ENCODE results near the gene GFAP.

DNA sequence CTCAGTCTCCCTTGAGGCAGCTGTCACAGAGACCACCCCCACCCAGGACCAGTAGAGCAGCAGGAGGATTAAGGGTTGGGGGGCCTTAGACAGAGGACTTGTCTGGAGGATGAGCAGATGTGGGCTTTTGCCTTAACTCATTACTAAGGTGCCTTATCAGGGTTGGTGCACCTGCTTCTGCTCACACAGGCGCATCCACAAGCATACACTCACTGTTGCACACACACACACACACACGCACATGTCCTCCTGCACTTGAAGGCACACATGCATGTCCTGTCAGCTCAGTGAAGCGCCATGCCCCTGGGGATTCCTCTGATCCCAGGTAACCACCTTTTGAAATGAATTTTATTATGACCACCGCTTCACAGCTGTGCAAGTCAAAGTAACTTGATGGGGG lies 1.2 kb downstream of the GFAP start:
- TF ChIP-seq POLR2AphosphoS5 (IDR thresholded peaks at IDR 0.05; ENCODE audit: low read depth, low read length) (no peak), POLR2A (IDR thresholded peaks at IDR 0.05; ENCODE audit: low read depth, low read length) (no peak), TAF1 (IDR thresholded peaks at IDR 0.05; ENCODE audit: borderline replicate concordance, low read depth, low read length) (no peak)
